PC-9 (cell line): ENCODE data around the gene GRIPAP1.

Experiments
- CTCF ChIP-seq: fragments of 200-600 bp; sonication (generic); conservative IDR thresholded peaks from 2 replicates; pipeline ENCODE4 v1.6.1; 2017; ENCODE audit warnings: mixed run types, antibody characterized with exemption, mild to moderate bottlenecking, moderate library complexity
- EZH2 ChIP-seq: fragments of 200-600 bp; sonication (generic); IDR thresholded peaks from 2 replicates; pipeline ENCODE4 v1.8.0; 2017; ENCODE audit warnings: antibody characterized with exemption, low read depth

DNA sequence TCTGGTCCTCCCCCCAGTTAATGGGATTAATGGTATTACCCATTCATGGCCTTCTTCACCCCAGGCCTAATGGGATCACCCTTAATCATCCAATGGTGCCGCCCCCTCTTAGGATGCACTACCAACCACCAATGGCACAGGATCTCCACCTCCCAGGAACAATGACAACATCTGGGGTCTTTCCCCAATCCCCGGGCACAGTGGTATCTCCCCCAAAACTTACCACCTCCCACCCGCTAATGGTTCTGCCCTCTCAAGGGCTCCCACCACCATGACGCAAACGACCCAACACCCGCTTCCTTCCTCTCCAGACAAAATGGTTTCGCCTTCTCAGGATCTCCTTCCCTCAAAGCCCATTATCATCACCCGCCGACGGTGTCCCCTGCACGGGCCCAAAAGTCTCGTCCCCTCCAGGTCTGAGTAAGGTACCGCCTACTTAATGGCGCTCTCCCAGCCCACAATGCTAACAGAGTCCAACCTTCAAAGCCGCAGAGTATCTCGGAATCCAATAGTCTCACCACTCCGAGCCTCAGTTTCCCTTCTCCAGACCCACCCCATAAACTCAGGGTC, 458 bp downstream of the GRIPAP1 start:
- TF ChIP-seq CTCF (no peak), EZH2 (no peak)
